Common myeloid progenitor, CD34-positive (primary cell): ENCODE results near the gene AFF3.
"Not testable (repeated sequence)": the region's sequence is repeated elsewhere in the genome, so short reads cannot be mapped to it uniquely, and the experiment has no call there.

Experiments used
- CTCF ChIA-PET: fragments of 350-600 bp; sonication (Branson Sonifier 250); formaldehyde crosslinking; loops from one replicate; lab custom pipeline; 2021; ENCODE audit warnings: antibody characterized with exemption; lab: Charles Lee
- POLR2A ChIA-PET: fragments of 350-600 bp; sonication (Branson Sonifier 250); formaldehyde crosslinking; loops from one replicate; lab custom pipeline; 2021; ENCODE audit warnings: antibody characterized with exemption; lab: Charles Lee
- DNase-seq, 3 donors: peaks; one replicate each; pipeline versions ENCODE4 v3.0.0 to v3.0.0-alpha.2; 2013
- H3K27ac ChIP-seq, 2 experiments: 1 replicate in 1 of 2; 2 replicates in 1 of 2; pipeline ENCODE4 v1.7.0; 2013; ENCODE audit warnings: inconsistent platforms in 2 of 2, low read length in 2 of 2, mild to moderate bottlenecking in 2 of 2, low read depth in 1 of 2, moderate library complexity in 1 of 2; ENCODE audit not compliant: severe bottlenecking in 2 of 2, insufficient read depth in 1 of 2, poor library complexity in 1 of 2
- H3K27me3 ChIP-seq, 5 experiments: replicated peaks in 2 of 5; 1 replicate in 3 of 5; 2 replicates in 2 of 5; pipeline versions ENCODE4 v1.6.1 to v1.7.0; 2013; ENCODE audit warnings: low read length in 4 of 5, mild to moderate bottlenecking in 2 of 5, moderate library complexity in 2 of 5, inconsistent platforms in 1 of 5; ENCODE audit not compliant: insufficient read depth in 5 of 5, control insufficient read depth in 4 of 5
- H3K36me3 ChIP-seq, 4 experiments: 1 replicate in 2 of 4; 2 replicates in 2 of 4; pipeline versions ENCODE4 v1.6.1 to v1.7.0; 2013; ENCODE audit warnings: low read length in 3 of 4, control low read depth in 1 of 4, mild to moderate bottlenecking in 1 of 4; ENCODE audit not compliant: control insufficient read depth in 4 of 4, insufficient read depth in 4 of 4
- H3K4me1 ChIP-seq, 4 experiments: 1 replicate in 3 of 4; 2 replicates in 1 of 4; pipeline versions ENCODE4 v1.6.1 to v1.7.1; 2013; ENCODE audit warnings: low read length in 3 of 4, mild to moderate bottlenecking in 3 of 4, control low read depth in 1 of 4, inconsistent platforms in 1 of 4, moderate library complexity in 1 of 4; ENCODE audit not compliant: control insufficient read depth in 4 of 4, insufficient read depth in 4 of 4; ENCODE audit errors: control extremely low read depth in 1 of 4
- H3K4me3 ChIP-seq, 7 experiments: 1 replicate in 4 of 7; 2 replicates in 3 of 7; pipeline versions ENCODE4 v1.5.1 to v1.7.0; 2013; ENCODE audit warnings: mild to moderate bottlenecking in 7 of 7, low read length in 6 of 7, moderate library complexity in 6 of 7, inconsistent platforms in 2 of 7, low read depth in 2 of 7, control low read depth in 1 of 7; ENCODE audit not compliant: insufficient read depth in 4 of 7, control insufficient read depth in 1 of 7; ENCODE audit errors: extremely low read depth in 1 of 7
- H3K9me3 ChIP-seq, 5 experiments: 1 replicate in 4 of 5; 2 replicates in 1 of 5; pipeline versions ENCODE4 v1.6.1 to v1.7.1; 2013; ENCODE audit warnings: low read length in 4 of 5, mild to moderate bottlenecking in 2 of 5, inconsistent platforms in 1 of 5, low read depth in 1 of 5, moderate library complexity in 1 of 5; ENCODE audit not compliant: control insufficient read depth in 4 of 5, insufficient read depth in 2 of 5; ENCODE audit errors: control extremely low read depth in 1 of 5
- WGBS: methylation state at CpG from one replicate; pipeline ENCODE4 v1.1.5; 2013; ENCODE audit not compliant: insufficient coverage; 5-methylcytosine and 5-hydroxymethylcytosine counted together

The AFF3 gene

GRCh38 chr2:99747842-99748241 lies 394.5 kb downstream of the AFF3 start:
- H3K9me3 ChIP-seq, result no peaks in the 10 kb centered on the region
- 100% methylated on average over 2 of the region's 3 CpGs for WGBS
- peaks cover 0 to 10% (median 3%) of the 10 kb centered on the region in 4 experiments for H3K36me3 ChIP-seq
- H3K4me1 ChIP-seq, result no peaks in the 10 kb centered on the region
- no peak overlapping the region for H3K4me3 ChIP-seq
- H3K27me3 ChIP-seq, result no peaks in the 10 kb centered on the region
- POLR2A ChIA-PET, result no interaction called here
- no peak for DNase-seq
- CTCF ChIA-PET, result no interaction called here
- H3K27ac ChIP-seq, result no peak overlapping the region

- H3K4me1 ChIP-seq, result no peaks in the 10 kb centered on the region
- POLR2A ChIA-PET, result no interaction called here
- H3K36me3 ChIP-seq, result peaks cover 0 to 14% (median 4%) of the 10 kb centered on the region in 4 experiments
- no peak overlapping the region for H3K27ac ChIP-seq
- peaks cover 0 to 5% (median 0%) of the 10 kb centered on the region in 5 experiments for H3K9me3 ChIP-seq
- no peak for DNase-seq
- WGBS, result 95% methylated on average over 6 of the region's 7 CpGs
- CTCF ChIA-PET, result no interaction called here
- no peaks in the 10 kb centered on the region for H3K27me3 ChIP-seq
- no peak overlapping the region for H3K4me3 ChIP-seq
Measured at GRCh38 chr2:99743146-99743545, 399.2 kb downstream of the AFF3 start.

- no peaks in the 10 kb centered on the region for H3K27me3 ChIP-seq
- H3K36me3 ChIP-seq, result peaks cover 0 to 6% (median 1%) of the 10 kb centered on the region in 4 experiments
- POLR2A ChIA-PET, result interaction anchor here (0.6 kb wide), 1 partner anchor 505 kb away, joined by 5 read pairs; no protein-coding TSS in a partner anchor
- H3K27ac ChIP-seq, result no peak overlapping the region
- H3K4me1 ChIP-seq, result no peaks in the 10 kb centered on the region
- H3K9me3 ChIP-seq, result peaks cover 0 to 5% (median 0%) of the 10 kb centered on the region in 5 experiments
- no peak for DNase-seq
- WGBS, result 100% methylated on average over 1 of the region's 1 CpG
- H3K4me3 ChIP-seq, result no peak overlapping the region
- CTCF ChIA-PET, result interaction anchor here (1.0 kb wide), 2 partner anchors 9 to 77 kb away, joined by 3 read pairs; no protein-coding TSS in a partner anchor
Measured at GRCh38 chr2:99737537-99737936, 404.9 kb downstream of the AFF3 start.

- no peak for DNase-seq
- Histone ChIP-seq H3K4me3 (no peak overlapping the region), H3K36me3 (no peaks in the 10 kb centered on the region), H3K9me3 (peaks cover 0 to 3% (median 0%) of the 10 kb centered on the region in 5 experiments), H3K27ac (no peak overlapping the region), H3K4me1 (no peaks in the 10 kb centered on the region), H3K27me3 (no peaks in the 10 kb centered on the region)
- POLR2A ChIA-PET, result no interaction called here
- WGBS, result no CpG with 5 or more reads among the region's 1 CpG
- CTCF ChIA-PET, result interaction anchor here (2.1 kb wide), 1 partner anchor 10 kb away, joined by 10 read pairs; no protein-coding TSS in a partner anchor
Measured at GRCh38 chr2:99735753-99736152, 406.6 kb downstream of the AFF3 start.

- H3K27me3 ChIP-seq, H3K27ac ChIP-seq, H3K4me3 ChIP-seq, H3K36me3 ChIP-seq, DNase-seq, POLR2A ChIA-PET, H3K4me1 ChIP-seq, H3K9me3 ChIP-seq: not testable (repeated sequence)
- whole genome bisulfite sequencing, result 100% methylated on average over 6 of the region's 8 CpGs
- CTCF ChIA-PET, result interaction anchor here (2.1 kb wide), 1 partner anchor 9 kb away, joined by 10 read pairs; no protein-coding TSS in a partner anchor
Measured at GRCh38 chr2:99735314-99735713, 407.1 kb downstream of the AFF3 start.

GRCh38 chr2:99734236-99734635 lies 408.2 kb downstream of the AFF3 start:
- no peak overlapping the region for H3K4me3 ChIP-seq
- no peak overlapping the region for H3K27ac ChIP-seq
- no peaks in the 10 kb centered on the region for H3K27me3 ChIP-seq
- no peak for DNase-seq
- no CpG with 5 or more reads among the region's 2 CpGs for WGBS
- POLR2A ChIA-PET, result no interaction called here
- H3K9me3 ChIP-seq, result peaks cover 0 to 3% (median 0%) of the 10 kb centered on the region in 5 experiments
- H3K36me3 ChIP-seq, result no peaks in the 10 kb centered on the region
- CTCF ChIA-PET, result no interaction called here
- H3K4me1 ChIP-seq, result peaks cover under 1 to 9% (median 7%) of the 10 kb centered on the region in 4 experiments

- peak; percentile 36 to 86 (median 73) for DNase-seq
Measured at GRCh38 chr2:99729104-99730025, 413.0 kb downstream of the AFF3 start.

More at GRCh38 chr2:99729104-99730025, 413.0 kb downstream of the AFF3 start:
- ChIA-PET POLR2A (no interaction called here), CTCF (interaction anchor here (1.5 to 2.1 kb wide), 3 partner anchors 8 to 513 kb away, joined by 3 to 7 read pairs (median 5); no protein-coding TSS in a partner anchor)
- Histone ChIP-seq H3K4me1 (peaks cover 5 to 21% (median 12%) of the 10 kb centered on the region in 4 experiments), H3K4me3 (no peak overlapping the region), H3K9me3 (no peaks in the 10 kb centered on the region), H3K36me3 (no peaks in the 10 kb centered on the region), H3K27me3 (no peaks in the 10 kb centered on the region), H3K27ac (peak overlapping the region; percentile 33 to 73)
- 75% methylated on average over 2 of the region's 7 CpGs for WGBS
